ENCODE data around the gene SELENOP. TPM values are rescaled to one million over a fixed set of nuclear protein-coding genes. Genes with fewer than 3 reads are reported as not detected.

The SELENOP gene
- total RNA-seq, 1 donor from 2014 or later: 0.20 TPM

GRCh38 chr5:42770003-42770402 lies 41.7 kb downstream of the SELENOP start:
- Mint-ChIP-seq H3K4me3 (ENCODE audit: unreplicated experiment) (no peak overlapping the region), H3K27ac (ENCODE audit: unreplicated experiment) (no peak overlapping the region), H3K27me3 (ENCODE audit: low read depth) (peaks cover 37% of the 10 kb centered on the region), H3K4me1 (ENCODE audit: low read depth) (no peaks in the 10 kb centered on the region), H3K9me3 (ENCODE audit: low read depth) (peaks cover 13% of the 10 kb centered on the region), H3K36me3 (ENCODE audit: low read depth) (no peaks in the 10 kb centered on the region)
- TF ChIP-seq CTCF (IDR thresholded peaks at IDR 0.05): no peak
- DNase-seq (ENCODE audit: low spot score): no peak

DNA sequence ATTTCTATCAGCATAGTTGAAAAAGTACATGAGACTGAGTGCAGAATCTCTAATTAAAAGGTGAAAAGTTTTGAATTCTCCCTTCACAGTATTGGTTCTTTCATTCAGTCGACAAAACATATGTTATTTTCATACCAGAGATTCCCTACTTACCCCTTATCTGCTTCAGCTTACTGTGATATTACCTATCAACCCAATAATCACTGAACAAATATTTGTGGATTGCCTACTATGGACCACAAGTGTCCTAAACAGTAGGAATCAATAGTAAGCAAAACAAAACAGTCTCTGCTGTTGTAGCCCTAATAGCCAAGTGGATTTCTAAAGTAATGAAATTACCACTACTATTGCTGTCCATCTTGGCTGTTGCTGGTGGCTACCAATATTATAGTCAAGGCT lies 43.6 kb downstream of the SELENOP start:
- Mint-ChIP-seq H3K27ac (ENCODE audit: unreplicated experiment) (no peak overlapping the region), H3K9me3 (ENCODE audit: low read depth) (peaks cover 15% of the 10 kb centered on the region), H3K36me3 (ENCODE audit: low read depth) (no peaks in the 10 kb centered on the region), H3K4me3 (ENCODE audit: unreplicated experiment) (no peak overlapping the region), H3K27me3 (ENCODE audit: low read depth) (peaks cover 33% of the 10 kb centered on the region), H3K4me1 (ENCODE audit: low read depth) (no peaks in the 10 kb centered on the region)
- DNase-seq (ENCODE audit: low spot score): no peak
- TF ChIP-seq CTCF (IDR thresholded peaks at IDR 0.05): no peak

DNA sequence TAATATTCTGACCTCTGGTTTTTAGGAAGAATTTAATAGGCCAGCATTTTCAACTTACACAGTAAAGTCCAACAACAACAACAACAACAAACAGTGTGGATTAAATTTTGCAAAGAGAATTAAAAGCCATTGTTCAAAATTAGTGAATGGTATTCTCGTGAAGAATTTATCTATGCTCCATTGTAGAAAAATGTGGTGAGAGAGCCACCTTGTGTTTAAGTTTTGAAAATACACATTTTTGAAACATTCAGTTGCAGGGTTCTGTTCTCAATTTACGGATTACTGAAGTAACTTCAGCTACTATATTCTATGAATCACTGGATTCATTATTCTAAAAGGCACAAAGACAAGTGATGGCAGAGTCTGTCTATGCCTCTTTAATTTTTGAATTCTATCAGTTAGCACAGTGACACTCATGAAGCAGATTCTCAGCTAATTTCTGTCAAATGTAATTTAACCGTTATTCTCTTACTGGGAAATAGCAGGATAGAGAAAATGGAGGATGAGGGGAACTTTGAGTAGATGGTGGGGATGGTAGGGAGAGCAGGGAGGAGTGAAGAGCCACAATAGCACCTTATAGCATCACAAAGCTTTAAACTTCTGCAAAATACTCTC lies 44.1 kb downstream of the SELENOP start:
- no peak for DNase-seq (ENCODE audit: low spot score)
- TF ChIP-seq CTCF (IDR thresholded peaks at IDR 0.05): peak; percentile 88
- Mint-ChIP-seq H3K27me3 (ENCODE audit: low read depth) (peaks cover 32% of the 10 kb centered on the region), H3K4me1 (ENCODE audit: low read depth) (no peaks in the 10 kb centered on the region), H3K9me3 (ENCODE audit: low read depth) (peaks cover 15% of the 10 kb centered on the region), H3K27ac (ENCODE audit: unreplicated experiment) (no peak overlapping the region), H3K36me3 (ENCODE audit: low read depth) (no peaks in the 10 kb centered on the region), H3K4me3 (ENCODE audit: unreplicated experiment) (no peak overlapping the region)

GRCh38 chr5:42761791-42762190 lies 49.9 kb downstream of the SELENOP start:
- Mint-ChIP-seq H3K27me3 (ENCODE audit: low read depth) (peaks cover 33% of the 10 kb centered on the region), H3K4me3 (ENCODE audit: unreplicated experiment) (no peak overlapping the region), H3K36me3 (ENCODE audit: low read depth) (no peaks in the 10 kb centered on the region), H3K27ac (ENCODE audit: unreplicated experiment) (no peak overlapping the region), H3K9me3 (ENCODE audit: low read depth) (peaks cover 10% of the 10 kb centered on the region), H3K4me1 (ENCODE audit: low read depth) (no peaks in the 10 kb centered on the region)
- no peak for TF ChIP-seq CTCF (IDR thresholded peaks at IDR 0.05)
- DNase-seq (ENCODE audit: low spot score): no peak

GRCh38 chr5:42760426-42760825 lies 51.3 kb downstream of the SELENOP start:
- H3K36me3 Mint-ChIP-seq (ENCODE audit: low read depth): no peaks in the 10 kb centered on the region
- no peak for TF ChIP-seq CTCF (IDR thresholded peaks at IDR 0.05)
- H3K4me1 Mint-ChIP-seq (ENCODE audit: low read depth): no peaks in the 10 kb centered on the region
- H3K27ac Mint-ChIP-seq (ENCODE audit: unreplicated experiment): no peak overlapping the region
- DNase-seq (ENCODE audit: low spot score): no peak
- no peak overlapping the region for H3K4me3 Mint-ChIP-seq (ENCODE audit: unreplicated experiment)
- peaks cover 8% of the 10 kb centered on the region for H3K9me3 Mint-ChIP-seq (ENCODE audit: low read depth)
- peaks cover 23% of the 10 kb centered on the region for H3K27me3 Mint-ChIP-seq (ENCODE audit: low read depth)

Measured in chondrocyte (in vitro differentiated cells).